ENCODE measurements around the gene RPS4Y2. TPM values are rescaled to one million over a fixed set of nuclear protein-coding genes. Genes with fewer than 3 reads are reported as not detected.

Gene RPS4Y2
- total RNA-seq = not detected

- FAIRE-seq = no peak
- DNase-seq (ENCODE audit: low spot score in 2 of 2) = no peak
Observed at GRCh38 chrY:20755808-20756207, at the start of gene RPS4Y2. TSS of gene RPS4Y2 (plus strand) at chrY:20756108. CDS start at chrY:20756164, 56 bp downstream.

DNA sequence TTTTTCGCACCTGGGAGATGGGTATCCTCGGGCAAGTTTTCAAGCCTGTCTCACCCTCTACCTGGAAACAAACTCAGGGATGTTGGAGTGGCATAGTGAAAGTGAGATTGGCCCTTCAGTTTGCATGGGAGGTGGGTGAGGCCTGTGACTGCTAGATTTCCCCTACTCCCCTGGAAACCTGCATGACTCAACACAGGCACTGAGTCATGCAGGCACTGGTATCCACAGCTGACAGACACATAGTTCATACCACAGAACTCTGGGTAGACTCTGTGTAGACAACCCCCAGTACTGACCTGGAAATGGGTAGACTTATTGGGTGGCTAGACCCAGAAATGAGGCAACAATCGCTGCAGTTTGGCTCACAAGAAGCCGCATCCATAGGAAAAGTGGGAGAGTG, 41.5 kb upstream of the RPS4Y2 start:
- DNase-seq (ENCODE audit: low spot score in 2 of 2) = no peak
- no peak for FAIRE-seq

DNA sequence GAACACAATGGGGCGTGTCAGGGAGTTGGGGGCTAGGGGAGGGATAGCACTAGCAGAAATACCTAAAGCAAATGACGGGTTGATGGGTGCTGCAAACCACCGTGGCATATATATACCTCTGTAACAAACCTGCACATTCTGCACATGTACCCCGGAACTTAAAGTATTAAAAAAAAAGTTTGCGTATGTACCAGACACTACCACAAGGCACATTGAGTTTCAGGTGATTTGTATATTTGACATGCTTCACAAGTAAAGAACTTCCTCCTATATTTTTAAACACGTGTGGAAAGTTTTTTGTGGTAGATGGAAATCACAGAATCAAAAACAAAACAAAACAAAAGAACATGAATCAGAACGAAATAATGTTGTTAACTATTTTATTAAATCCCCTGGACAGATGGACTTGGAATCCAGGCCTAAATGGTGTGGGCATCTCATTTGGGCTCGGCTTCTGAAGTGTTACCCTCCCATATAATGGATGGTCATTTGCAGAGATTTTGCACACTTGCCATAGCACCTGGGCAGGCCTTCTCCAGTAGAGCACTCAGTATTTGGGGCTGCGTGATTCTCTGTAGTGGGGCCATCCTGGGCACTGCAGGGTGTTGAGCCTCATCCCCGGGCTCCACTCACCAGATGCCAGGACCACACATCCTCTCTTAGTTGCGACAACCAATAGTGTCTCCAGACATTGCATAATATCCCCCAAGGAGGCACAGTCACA, 29.6 kb upstream of the RPS4Y2 start:
- FAIRE-seq = no peak
- no peak for DNase-seq (ENCODE audit: low spot score in 2 of 2)

DNA sequence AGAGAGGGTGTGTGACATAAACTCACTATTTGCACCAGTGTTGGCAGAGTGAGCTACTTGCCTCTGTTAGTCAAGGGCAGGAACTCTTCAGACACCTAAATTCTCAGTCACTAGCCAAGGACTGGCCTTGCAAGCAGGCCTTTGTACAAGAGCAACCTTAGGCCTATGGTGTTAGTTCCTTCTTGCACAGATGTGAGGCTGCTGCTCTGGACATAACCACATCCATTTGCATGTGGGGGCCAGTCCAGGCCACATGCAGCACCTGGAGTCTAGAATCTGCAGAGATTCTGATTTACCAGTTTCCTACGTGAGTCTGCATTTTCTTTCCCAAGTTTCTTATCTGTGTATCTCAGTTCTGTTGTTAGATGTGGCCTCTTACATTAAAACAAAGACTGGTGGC, 20.7 kb upstream of the RPS4Y2 start:
- FAIRE-seq (no peak), DNase-seq (ENCODE audit: low spot score in 2 of 2) (no peak)

DNA sequence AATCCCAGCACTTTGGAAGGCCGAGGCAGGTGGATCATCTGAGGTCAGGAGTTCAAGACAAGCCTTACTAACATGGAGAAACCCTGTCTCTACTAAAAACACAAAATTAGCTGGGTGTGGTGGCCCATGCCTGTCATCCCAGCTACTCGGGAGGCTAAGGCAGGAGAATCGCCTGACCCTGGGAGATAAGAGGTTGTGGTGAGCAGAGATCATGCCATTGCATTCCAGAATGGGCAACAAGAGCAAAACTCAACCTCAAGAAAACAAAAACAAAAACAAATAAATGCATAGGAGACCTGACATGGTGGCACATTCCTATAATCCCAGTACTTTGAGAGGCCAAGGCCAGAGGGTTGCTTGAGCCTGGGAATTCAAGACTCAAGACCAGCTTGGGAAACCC, 16.1 kb upstream of the RPS4Y2 start:
- FAIRE-seq = no peak

GRCh38 chrY:20740609-20741008, 15.3 kb upstream of the RPS4Y2 start:
- no peak for FAIRE-seq
- peak in 1 of 2 donors; percentile 12 for DNase-seq (ENCODE audit: low spot score in 2 of 2)

More for the DNA sequence above, 16.1 kb upstream of the RPS4Y2 start:
- no peak for DNase-seq (ENCODE audit: low spot score in 2 of 2)

- no peak for FAIRE-seq
- no peak for DNase-seq (ENCODE audit: low spot score in 2 of 2)
Observed at GRCh38 chrY:20745060-20745459, 10.8 kb upstream of the RPS4Y2 start.

GRCh38 chrY:20746919-20747318, 9.0 kb upstream of the RPS4Y2 start:
- DNase-seq (ENCODE audit: low spot score in 2 of 2) (no peak), FAIRE-seq (no peak)

DNA sequence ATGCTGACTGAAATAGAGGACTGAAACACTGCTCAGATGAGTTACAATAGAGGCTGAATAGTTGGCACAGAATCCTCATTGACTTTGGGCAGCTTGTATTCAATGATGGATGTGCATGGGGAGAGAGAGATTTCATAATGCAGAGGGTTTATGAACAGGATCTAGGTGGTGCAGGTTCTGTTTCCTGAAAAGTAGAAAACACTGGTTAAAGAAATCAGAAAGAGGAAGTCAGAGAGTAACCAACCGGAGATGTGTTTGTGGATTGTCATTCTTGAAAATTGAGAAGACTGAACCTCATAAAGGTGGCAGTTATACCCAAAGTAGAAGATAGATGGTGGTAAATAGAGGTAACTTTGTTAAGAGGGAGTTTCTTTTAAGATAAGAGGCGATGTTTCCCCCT, 8.0 kb downstream of the RPS4Y2 start:
- no peak for FAIRE-seq

DNA sequence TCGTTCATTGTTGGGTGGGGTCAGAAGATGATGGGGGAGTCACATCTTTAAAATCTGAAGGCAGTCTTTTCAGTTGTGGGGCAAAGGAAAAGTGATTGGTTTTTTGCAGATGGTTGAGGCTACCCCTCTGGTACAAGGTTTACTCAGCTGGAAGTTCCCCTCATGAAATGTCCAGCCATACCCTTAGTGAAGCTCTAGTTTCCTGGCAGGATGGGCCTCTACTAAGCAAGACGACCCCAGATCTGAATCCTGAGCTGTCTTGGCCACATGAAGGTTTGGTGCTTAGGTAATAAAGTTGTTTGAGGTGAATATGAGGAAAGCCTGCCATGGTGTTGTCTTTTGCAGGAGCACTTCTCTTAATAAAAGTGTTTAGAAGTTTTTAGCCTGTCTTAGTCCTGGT, 9.2 kb downstream of the RPS4Y2 start:
- DNase-seq (ENCODE audit: low spot score in 2 of 2) (no peak), FAIRE-seq (no peak)

More for the DNA sequence above, 8.0 kb downstream of the RPS4Y2 start:
- DNase-seq (ENCODE audit: low spot score in 2 of 2) = no peak

GRCh38 chrY:20770755-20771154, 14.8 kb downstream of the RPS4Y2 start:
- FAIRE-seq (no peak), DNase-seq (ENCODE audit: low spot score in 2 of 2) (no peak)

DNA sequence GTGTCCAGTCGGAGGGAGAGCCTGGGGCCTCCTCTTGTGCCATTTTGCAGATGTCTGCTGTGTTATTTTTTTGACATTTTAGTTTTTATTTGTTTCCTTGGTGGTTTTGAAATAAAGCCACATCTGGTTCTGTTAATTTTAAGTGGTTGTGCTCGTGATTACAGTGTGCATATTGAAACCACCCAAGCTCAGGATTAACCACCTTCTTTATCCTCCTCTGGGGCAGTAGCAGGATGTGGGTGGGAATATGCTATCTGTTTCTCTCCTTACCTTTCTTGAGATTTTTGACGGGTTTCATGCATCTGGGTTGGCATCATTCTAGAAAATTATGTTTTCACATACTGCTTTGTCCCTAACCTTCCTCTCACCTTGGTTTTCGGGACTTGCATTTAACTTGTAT, 20.2 kb downstream of the RPS4Y2 start:
- DNase-seq (ENCODE audit: low spot score in 2 of 2) (no peak), FAIRE-seq (no peak)

GRCh38 chrY:20780104-20780654, 24.3 kb downstream of the RPS4Y2 start:
- DNase-seq (ENCODE audit: low spot score in 2 of 2) = no peak
- no peak for FAIRE-seq

DNA sequence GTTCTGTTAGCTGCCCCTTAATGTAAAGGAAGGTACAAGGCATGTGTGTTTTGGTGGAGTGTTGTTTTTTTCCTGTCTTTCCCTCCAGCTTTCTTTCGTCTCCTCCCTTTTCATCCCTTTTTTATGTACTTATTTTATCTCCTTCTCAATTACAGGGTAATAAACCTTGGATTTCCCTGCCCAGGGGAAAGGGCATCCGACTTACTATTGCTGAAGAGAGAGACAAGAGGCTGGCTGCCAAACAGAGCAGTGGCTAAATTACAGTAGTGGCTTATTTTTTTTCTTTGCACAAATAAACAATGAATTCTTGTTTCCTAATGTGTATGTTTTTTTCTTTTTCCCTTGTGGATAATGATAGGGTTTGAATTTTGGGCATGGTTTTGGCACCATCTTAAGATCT, 24.9 kb downstream of the RPS4Y2 start:
- no peak for DNase-seq (ENCODE audit: low spot score in 2 of 2)
- FAIRE-seq = no peak

DNA sequence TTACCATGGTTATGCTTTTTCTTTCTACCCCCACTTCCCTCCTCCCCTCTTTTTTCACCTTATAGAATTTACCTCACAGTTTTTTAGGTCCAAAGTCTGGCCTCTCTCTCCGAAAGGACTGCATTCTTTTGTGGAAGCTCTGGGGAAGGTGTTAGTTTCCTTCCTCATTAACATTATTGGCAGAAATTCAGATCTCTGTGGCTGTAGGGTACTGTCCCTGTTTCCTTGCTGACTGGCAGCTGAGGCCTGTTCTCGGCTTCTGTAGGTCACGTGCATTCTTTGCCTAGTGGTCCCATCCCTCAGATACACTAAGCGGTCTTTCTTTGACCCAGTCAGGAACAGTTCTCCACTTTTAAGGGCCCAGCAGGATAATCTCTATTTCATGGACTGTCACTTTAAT, 25.5 kb downstream of the RPS4Y2 start:
- FAIRE-seq = no peak
- DNase-seq (ENCODE audit: low spot score in 2 of 2) = no peak

GRCh38 chrY:20784965-20785364, 29.1 kb downstream of the RPS4Y2 start:
- FAIRE-seq = no peak

GRCh38 chrY:20787076-20787475, 31.2 kb downstream of the RPS4Y2 start:
- FAIRE-seq (no peak), DNase-seq (ENCODE audit: low spot score in 2 of 2) (no peak)

More at GRCh38 chrY:20784965-20785364, 29.1 kb downstream of the RPS4Y2 start:
- DNase-seq (ENCODE audit: low spot score in 2 of 2) = no peak

DNA sequence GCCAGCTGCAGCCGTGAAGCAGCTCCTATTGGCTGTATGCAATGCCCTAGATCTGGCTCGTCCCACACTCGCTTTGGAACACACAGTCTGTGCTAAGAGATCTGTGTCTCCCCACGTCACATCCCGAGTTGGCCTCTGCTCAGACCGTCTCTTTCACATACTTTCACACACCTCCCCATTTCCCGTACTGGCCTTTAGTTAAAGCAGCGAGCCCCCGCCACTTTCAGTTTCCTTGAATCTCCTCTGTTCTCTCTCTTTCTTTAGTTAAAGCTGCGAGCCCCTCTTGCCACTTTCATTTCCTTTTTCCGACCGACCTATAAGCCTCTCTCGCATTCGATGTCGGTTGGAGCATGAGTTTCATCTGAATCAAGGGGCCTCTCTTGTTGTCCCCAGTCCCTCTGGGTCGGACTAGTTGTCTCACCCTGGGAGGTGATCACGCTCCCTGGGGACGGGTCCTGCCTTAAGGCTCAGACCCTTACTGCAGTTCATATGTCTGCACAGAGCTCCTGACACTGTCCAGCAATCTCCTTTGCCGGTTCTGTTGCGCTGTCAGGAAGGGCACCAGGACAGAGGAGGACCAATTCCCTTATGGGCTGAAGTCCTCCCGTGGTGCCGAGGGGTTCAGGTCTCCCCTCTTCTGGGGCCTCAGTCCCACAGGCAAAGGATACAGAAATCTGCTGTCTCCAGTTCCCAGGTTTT, 42.6 kb downstream of the RPS4Y2 start:
- FAIRE-seq (no peak), DNase-seq (ENCODE audit: low spot score in 2 of 2) (no peak)

GRCh38 chrY:20802659-20803058, 46.8 kb downstream of the RPS4Y2 start:
- FAIRE-seq = no peak
- DNase-seq (ENCODE audit: low spot score in 2 of 2) = no peak

- no peak for FAIRE-seq
- DNase-seq (ENCODE audit: low spot score in 2 of 2) = no peak
Observed at GRCh38 chrY:20806243-20806642, 50.3 kb downstream of the RPS4Y2 start.

DNA sequence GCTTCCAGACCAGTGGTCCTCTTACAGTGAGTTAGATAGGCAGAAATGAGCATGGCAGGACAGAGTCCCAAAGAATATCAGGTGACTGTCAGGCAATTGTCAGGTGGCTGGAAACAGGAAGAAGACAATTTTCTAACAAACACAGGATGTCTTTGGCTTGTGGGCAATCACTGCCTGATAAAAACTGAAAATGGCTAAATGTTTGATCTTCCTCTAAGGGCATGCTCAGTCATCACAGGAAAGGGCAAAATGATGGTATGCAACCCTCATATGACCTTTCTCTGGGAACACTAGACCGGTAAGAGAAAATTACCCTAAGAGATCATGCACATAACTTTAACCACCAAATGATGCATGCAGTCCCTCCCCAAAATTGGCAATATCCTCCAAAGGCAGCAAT, 57.6 kb downstream of the RPS4Y2 start:
- DNase-seq (ENCODE audit: low spot score in 2 of 2) (no peak), FAIRE-seq (no peak)

DNA sequence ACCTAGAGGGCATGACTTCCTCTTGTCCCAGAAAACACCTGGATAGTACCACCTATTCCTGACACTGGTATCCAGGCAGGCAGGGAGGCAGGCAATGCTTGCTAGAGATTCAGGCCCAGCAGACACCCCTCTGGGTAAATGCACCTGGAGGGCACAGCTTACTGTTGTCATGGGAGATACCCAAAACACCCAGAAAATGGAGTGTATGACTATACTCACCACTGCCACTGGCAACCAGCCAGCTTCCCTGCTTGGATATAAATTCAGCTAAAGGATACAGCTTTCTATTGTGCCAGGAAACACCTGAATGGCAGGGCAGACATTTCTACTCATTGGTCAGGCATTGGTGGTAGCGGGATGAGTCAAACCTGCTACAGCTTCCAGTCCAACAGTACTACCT, 58.9 kb downstream of the RPS4Y2 start:
- DNase-seq (ENCODE audit: low spot score in 2 of 2) (no peak), FAIRE-seq (no peak)

All from frontal cortex (tissue), 4 donors.